H9 (cell line): ENCODE results near the gene CD1D. TPM values are rescaled to one million over a fixed set of nuclear protein-coding genes. Genes with fewer than 3 reads are reported as not detected.

Experiments used
- DNase-seq: peaks from one replicate; pipeline ENCODE4 v3.0.0-alpha.2; 2017
- H2AFZ ChIP-seq: one replicate; pipeline ENCODE4 v1.6.1; 2013; ENCODE audit warnings: mild to moderate bottlenecking, low read length, control low read depth, moderate library complexity
- H2AK5ac ChIP-seq: 2 replicates; pipeline ENCODE4 v1.6.1; 2013; ENCODE audit warnings: low read length, control low read depth, mixed read lengths; ENCODE audit not compliant: insufficient read length
- H2BK120ac ChIP-seq: one replicate; pipeline ENCODE4 v1.6.1; 2013; ENCODE audit warnings: low read depth, mild to moderate bottlenecking, low read length, control low read depth, inconsistent platforms; ENCODE audit not compliant: poor library complexity, severe bottlenecking
- H2BK12ac ChIP-seq: 2 replicates; pipeline ENCODE4 v1.6.1; 2013; ENCODE audit warnings: low read length, control low read depth, mixed read lengths, low read depth; ENCODE audit not compliant: insufficient read length
- H2BK15ac ChIP-seq: 2 replicates; pipeline ENCODE4 v1.6.1; 2013; ENCODE audit warnings: low read depth, low read length, control low read depth
- H2BK20ac ChIP-seq: one replicate; pipeline ENCODE4 v1.6.1; 2013; ENCODE audit warnings: low read depth, mild to moderate bottlenecking, low read length, control low read depth, inconsistent platforms; ENCODE audit not compliant: poor library complexity, severe bottlenecking
- H2BK5ac ChIP-seq: 2 replicates; pipeline ENCODE4 v1.6.1; 2013; ENCODE audit warnings: low read length, control low read depth, mixed read lengths; ENCODE audit not compliant: insufficient read length
- H3K14ac ChIP-seq: 2 replicates; pipeline ENCODE4 v1.6.1; 2013; ENCODE audit warnings: low read length, control low read depth; ENCODE audit not compliant: insufficient read depth
- H3K18ac ChIP-seq: 2 replicates; pipeline ENCODE4 v1.6.1; 2013; ENCODE audit warnings: low read depth, mild to moderate bottlenecking, mixed read lengths, low read length, control low read depth; ENCODE audit not compliant: insufficient read length
- H3K23ac ChIP-seq: 2 replicates; pipeline ENCODE4 v1.6.1; 2013; ENCODE audit warnings: low read length, control low read depth, mixed read lengths, low read depth; ENCODE audit not compliant: insufficient read length
- H3K23me2 ChIP-seq: 2 replicates; pipeline ENCODE4 v1.6.1; 2013; ENCODE audit warnings: low read depth, mild to moderate bottlenecking, mixed read lengths, low read length, control low read depth; ENCODE audit not compliant: insufficient read length, poor library complexity, severe bottlenecking
- H3K27ac ChIP-seq: 2 replicates; pipeline ENCODE4 v1.5.1; 2013; ENCODE audit warnings: low read length, control low read depth, mixed read lengths, low read depth; ENCODE audit not compliant: insufficient read length
- H3K27me3 ChIP-seq: 2 replicates; pipeline ENCODE4 v1.6.1; 2013; ENCODE audit warnings: low read length, control low read depth, inconsistent platforms; ENCODE audit not compliant: insufficient read depth
- H3K4ac ChIP-seq: 2 replicates; pipeline ENCODE4 v1.6.1; 2013; ENCODE audit warnings: low read depth, mild to moderate bottlenecking, control low read depth, inconsistent platforms, low read length, moderate library complexity
- H3K4me1 ChIP-seq: 2 replicates; pipeline ENCODE4 v1.6.1; 2013; ENCODE audit warnings: low read length, control low read depth, inconsistent platforms; ENCODE audit not compliant: insufficient read depth
- H3K4me2 ChIP-seq: 2 replicates; pipeline ENCODE4 v1.6.1; 2013; ENCODE audit warnings: low read length, control low read depth, mixed read lengths; ENCODE audit not compliant: insufficient read length, insufficient read depth
- H3K56ac ChIP-seq: 2 replicates; pipeline ENCODE4 v1.6.1; 2013; ENCODE audit warnings: low read depth, mild to moderate bottlenecking, mixed read lengths, low read length, control low read depth; ENCODE audit not compliant: insufficient read length
- H3K79me1 ChIP-seq: 2 replicates; pipeline ENCODE4 v1.6.1; 2013; ENCODE audit warnings: low read depth, mild to moderate bottlenecking, moderate library complexity, low read length, control low read depth, inconsistent platforms; ENCODE audit not compliant: insufficient read depth, poor library complexity, severe bottlenecking
- H3K79me2 ChIP-seq: 2 replicates; pipeline ENCODE4 v1.6.1; 2013; ENCODE audit warnings: low read length, control low read depth, inconsistent platforms; ENCODE audit not compliant: insufficient read depth
- H3K9ac ChIP-seq: 2 replicates; pipeline ENCODE4 v1.6.1; 2013; ENCODE audit warnings: low read length, control low read depth, mixed read lengths; ENCODE audit not compliant: insufficient read length; ENCODE audit errors: extremely low read depth
- H3K9me3 ChIP-seq: one replicate; pipeline ENCODE4 v1.6.1; 2013; ENCODE audit warnings: low read depth, low read length, inconsistent platforms; ENCODE audit not compliant: control insufficient read depth
- H3T11ph ChIP-seq: one replicate; pipeline ENCODE4 v1.6.1; 2013; ENCODE audit warnings: mild to moderate bottlenecking, low read length, control low read depth, inconsistent platforms
- H4K20me1 ChIP-seq: one replicate; pipeline ENCODE4 v1.6.1; 2013; ENCODE audit not compliant: control insufficient read depth, insufficient read length, insufficient read depth
- H4K5ac ChIP-seq: 2 replicates; pipeline ENCODE4 v1.6.1; 2013; ENCODE audit warnings: low read depth, mild to moderate bottlenecking, mixed read lengths, low read length, control low read depth; ENCODE audit not compliant: insufficient read length
- H4K8ac ChIP-seq: replicated peaks from 2 replicates; pipeline ENCODE4 v1.6.1; 2013; ENCODE audit warnings: low read length, control low read depth, mixed read lengths, low read depth; ENCODE audit not compliant: insufficient read length
- H4K91ac ChIP-seq: 2 replicates; pipeline ENCODE4 v1.6.1; 2013; ENCODE audit warnings: low read depth, mild to moderate bottlenecking, moderate library complexity, mixed read lengths, low read length, control low read depth; ENCODE audit not compliant: insufficient read length
- H3K27ac Mint-ChIP-seq, 3 experiments: 2 replicates in 2 of 3; 3 replicates in 1 of 3; pipeline ENCODE4 v1.8.0; 2020 to 2021; ENCODE audit warnings: mixed read lengths in 3 of 3, mild to moderate bottlenecking in 1 of 3, moderate library complexity in 1 of 3
- H3K27me3 Mint-ChIP-seq: 2 replicates; pipeline ENCODE4 v1.8.0; 2021; ENCODE audit warnings: low read depth, mild to moderate bottlenecking, moderate library complexity, mixed read lengths
- H3K36me3 Mint-ChIP-seq, 3 experiments: 2 replicates in 2 of 3; 3 replicates in 1 of 3; pipeline ENCODE4 v1.8.0; 2020 to 2021; ENCODE audit warnings: low read depth in 3 of 3, mixed read lengths in 3 of 3; ENCODE audit not compliant: insufficient read depth in 1 of 3
- H3K4me1 Mint-ChIP-seq, 2 experiments: 2 replicates each; pipeline ENCODE4 v1.8.0; 2020; ENCODE audit warnings: mixed read lengths in 2 of 2
- H3K4me3 Mint-ChIP-seq, 2 experiments: 2 replicates in 1 of 2; 3 replicates in 1 of 2; pipeline ENCODE4 v1.8.0; 2020 to 2021; ENCODE audit warnings: mild to moderate bottlenecking in 2 of 2, mixed read lengths in 2 of 2, moderate library complexity in 1 of 2
- H3K9me3 Mint-ChIP-seq, 2 experiments: 2 replicates in 1 of 2; 3 replicates in 1 of 2; pipeline ENCODE4 v1.8.0; 2020; ENCODE audit warnings: mild to moderate bottlenecking in 2 of 2, mixed read lengths in 2 of 2, moderate library complexity in 1 of 2
- CTCF ChIP-seq: fragments of 200-600 bp; sonication (generic); conservative IDR thresholded peaks from 3 replicates; pipeline ENCODE4 v1.8.0; 2021; ENCODE audit warnings: antibody characterized with exemption, mild to moderate bottlenecking
- WGBS: extraction: QIAGEN DNeasy Blood & Tissue Kit; methylation state at CpG from one replicate; pipeline ENCODE4 v1.1.7; 2013; ENCODE audit warnings: missing lambda C conversion rate, low lambda C conversion rate, mixed read lengths; ENCODE audit not compliant: insufficient read length; ENCODE audit errors: extremely low coverage; 5-methylcytosine and 5-hydroxymethylcytosine counted together
- total RNA-seq: library from RNA; stranded (reverse); gene quantifications from 2 replicates; pipeline ENCODE4 v1.2.1, GENCODE V29; 2021

CD1D gene
- total RNA-seq, 1 experiment from 2014 or later: 0.98 TPM

GRCh38 chr1:158131217-158131616 lies 49.5 kb upstream of the CD1D start:
- Histone ChIP-seq H3K23me2 (no peaks in the 10 kb centered on the region), H3K79me1 (no peaks in the 10 kb centered on the region), H2BK120ac (no peak overlapping the region), H3K4ac (no peak overlapping the region), H3K14ac (no peak overlapping the region), H4K8ac (no peak overlapping the region), H2BK12ac (no peak overlapping the region), H3K4me1 (no peaks in the 10 kb centered on the region), H2AK5ac (no peak overlapping the region), H3K79me2 (no peaks in the 10 kb centered on the region), H4K91ac (no peak overlapping the region), H3T11ph (no peak overlapping the region), H3K9me3 (no peaks in the 10 kb centered on the region), H4K20me1 (no peaks in the 10 kb centered on the region), H3K23ac (no peak overlapping the region), H3K9ac (no peak overlapping the region), H3K27me3 (no peaks in the 10 kb centered on the region), H3K56ac (no peak overlapping the region), H2BK5ac (no peak overlapping the region), H4K5ac (no peak overlapping the region), H3K18ac (no peak overlapping the region), H3K4me2 (no peak overlapping the region), H2BK20ac (no peak overlapping the region), H3K27ac (no peak overlapping the region), H2BK15ac (no peak overlapping the region), H2AFZ (no peak overlapping the region)
- Mint-ChIP-seq H3K4me3 (no peak overlapping the region), H3K36me3 (no peaks in the 10 kb centered on the region), H3K27ac (no peak overlapping the region), H3K4me1 (no peaks in the 10 kb centered on the region), H3K27me3 (no peaks in the 10 kb centered on the region; the same call in 1 of the 2 replicates), H3K9me3 (no peaks in the 10 kb centered on the region; a peak in 1 of 5 replicates)
- no CpG with 5 or more reads among the region's 3 CpGs for whole genome bisulfite sequencing
- DNase-seq: no peak
- TF ChIP-seq CTCF: no peak
